HG03457 (cell line): ENCODE measurements around the gene ZNF383.
"Not testable (repeated sequence)": the region's sequence is repeated elsewhere in the genome, so short reads cannot be mapped to it uniquely, and the experiment has no call there.

ENCODE experiments used
- ATAC-seq: cut with Tn5 transposase; IDR thresholded peaks from one replicate; pipeline ENCODE4 v1.9.1; 2021; ENCODE audit warnings: moderate number of reproducible peaks; ENCODE audit not compliant: unreplicated experiment

ZNF383 gene

GRCh38 chr19:37292998-37293939 lies 75.3 kb downstream of the ZNF383 start:
- not testable (repeated sequence) for ATAC-seq

- not testable (repeated sequence) for ATAC-seq
Observed at GRCh38 chr19:37294246-37294645, 76.2 kb downstream of the ZNF383 start.
